GM23248 (cell line): ENCODE measurements around the gene EBF3.

Experiments
- EZH2 ChIP-seq: fragments of 200-600 bp; sonication (generic); IDR thresholded peaks from 2 replicates; pipeline ENCODE4 v1.6.1; 2018; ENCODE audit warnings: antibody characterized with exemption, mild to moderate bottlenecking; ENCODE audit not compliant: insufficient read depth, poor library complexity, severe bottlenecking
- EZH2phosphoT487 ChIP-seq: fragments of 200-600 bp; sonication (generic); IDR thresholded peaks from 2 replicates; pipeline ENCODE4 v1.6.1; 2018; ENCODE audit warnings: antibody characterized with exemption, moderate library complexity, mild to moderate bottlenecking, low read depth; ENCODE audit not compliant: insufficient read depth

DNA sequence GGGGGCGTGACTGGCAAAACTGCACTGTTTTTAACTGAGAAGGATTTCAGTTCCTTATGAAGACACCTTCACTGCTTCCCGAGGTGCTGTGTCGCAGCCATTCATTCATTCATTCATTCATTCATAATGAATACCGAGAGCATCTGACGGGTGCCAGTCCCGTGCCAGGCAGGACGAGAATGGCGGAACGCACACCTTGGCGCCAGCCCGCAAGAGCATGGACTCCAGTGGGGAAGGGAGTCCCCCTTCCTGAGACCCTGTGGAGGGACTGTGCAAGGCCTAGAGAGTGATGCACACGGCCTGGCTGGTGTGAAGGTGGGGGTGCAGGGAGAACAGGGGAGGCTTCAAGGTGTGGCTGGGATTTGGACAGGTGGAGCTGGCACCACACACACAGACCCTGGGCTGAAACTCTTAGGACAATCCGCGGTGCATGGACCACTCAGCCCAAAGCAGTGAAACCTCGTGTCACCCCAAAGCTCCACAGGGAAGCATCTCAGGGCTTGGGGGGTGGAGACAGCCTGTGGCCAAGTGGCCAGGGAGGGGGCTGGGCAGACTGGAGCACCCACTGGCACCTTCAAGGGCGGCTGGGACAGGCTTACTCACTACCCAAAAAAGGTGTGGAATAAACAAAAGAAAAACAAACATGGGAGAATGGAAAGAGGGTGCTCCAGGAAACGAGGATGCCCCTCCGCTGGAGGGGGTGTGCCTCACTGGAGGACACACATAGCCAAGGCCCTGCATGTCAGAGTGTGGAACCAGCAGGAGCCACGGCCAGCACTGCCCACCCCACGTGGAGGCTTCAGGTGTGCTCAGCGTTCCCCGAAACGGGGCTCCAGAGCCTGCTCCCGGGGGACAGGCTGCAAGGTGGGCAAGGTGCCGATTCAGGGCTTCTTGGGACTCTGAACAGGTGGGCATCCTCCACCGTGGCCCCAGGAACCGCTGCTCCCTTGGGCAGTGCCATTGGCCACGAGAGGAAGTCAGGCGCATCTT lies 37.7 kb downstream of the EBF3 start:
- TF ChIP-seq EZH2phosphoT487 = no peak
- no peak for TF ChIP-seq EZH2
